A549 treated with GW870086 at 1 μM for 4 hours (cell line): Measurements from ENCODE around the gene CACFD1. TPM values are rescaled to one million over a fixed set of nuclear protein-coding genes. Genes with fewer than 3 reads are reported as not detected.

Source experiments
- total RNA-seq: library from RNA; stranded (reverse); fragments of 200-300 nt; extraction: Qiagen RNA extraction; gene quantifications from 5 replicates; pipeline ENCODE4 v1.2.3, GENCODE V29; 2022; ENCODE audit warnings: low read depth

The CACFD1 gene
- total RNA-seq, result 3.0 to 4.5 TPM (median 4.3 TPM) in 5 replicates

GRCh38 chr9:133459476-133460404 lies at the start of gene CACFD1:
Gene CACFD1 (plus strand): TSS chr9:133459978. CDS start chr9:133460067, 89 bp downstream.

GRCh38 chr9:133417541-133418461 lies 42.0 kb upstream of the CACFD1 start, which contains the start of gene REXO4:
Gene REXO4 (minus strand): TSS chr9:133418010. CDS start chr9:133417844, 166 bp downstream.

GRCh38 chr9:133421615-133422542 lies 37.9 kb upstream of the CACFD1 start, which contains the start of gene ADAMTS13:
Gene ADAMTS13 (plus strand): TSS chr9:133422367. CDS start chr9:133422444, 77 bp downstream.

GRCh38 chr9:133478851-133479711 lies 19.3 kb downstream of the CACFD1 start, which contains the start of gene SLC2A6:
Gene SLC2A6 (minus strand): TSS chr9:133479099. CDS start chr9:133479059, 40 bp downstream.

Other genes with a start within 250 kb of the CACFD1 start
- not detected in 5 replicates for gene ABO, start 184.8 kb upstream of the CACFD1 start, total RNA-seq
- 19.9 to 29.3 TPM (median 24.0 TPM) in 5 replicates for gene SURF6, start 123.8 kb upstream of the CACFD1 start, total RNA-seq
- gene MED22, start 111.8 kb upstream of the CACFD1 start, total RNA-seq, result 21.0 to 32.2 TPM (median 30.2 TPM) in 5 replicates
- 3,291 to 3,531 TPM (median 3,341 TPM) in 5 replicates for gene RPL7A, start 111.8 kb upstream of the CACFD1 start, total RNA-seq
- gene SURF1, start 103.5 kb upstream of the CACFD1 start, total RNA-seq, result 37.9 to 50.3 TPM (median 43.3 TPM) in 5 replicates
- gene SURF2, start 103.4 kb upstream of the CACFD1 start, total RNA-seq, result 36.7 to 54.8 TPM (median 45.8 TPM) in 5 replicates
- gene SURF4, start 83.9 kb upstream of the CACFD1 start, total RNA-seq, result 173 to 210 TPM (median 201 TPM) in 5 replicates
- 0.53 to 1.2 TPM (median 0.68 TPM) in 5 replicates for gene STKLD1, start 83.6 kb upstream of the CACFD1 start, total RNA-seq
- 29.9 to 37.9 TPM (median 32.5 TPM) in 5 replicates for gene REXO4, start 42.0 kb upstream of the CACFD1 start, total RNA-seq
- gene ADAMTS13, start 37.6 kb upstream of the CACFD1 start, total RNA-seq, result 0.37 to 1.1 TPM (median 0.52 TPM) in 5 replicates
- gene SLC2A6, start 19.1 kb downstream of the CACFD1 start, total RNA-seq, result 13.5 to 21.5 TPM (median 19.5 TPM) in 5 replicates
- not detected in 5 replicates for gene MYMK, start 65.0 kb downstream of the CACFD1 start, total RNA-seq
- 0.03 TPM in 1 of 5 replicates, not detected in the others for gene ADAMTSL2, start 74.7 kb downstream of the CACFD1 start, total RNA-seq
- not detected in 5 replicates for gene FAM163B, start 149.4 kb downstream of the CACFD1 start, total RNA-seq
- gene DBH, start 176.4 kb downstream of the CACFD1 start, total RNA-seq, result not detected in 5 replicates